Hematopoietic multipotent progenitor cell treated with erythropoietin and hydrocortisone succinate and interleukin-3 and kit ligand, for 15 days (in vitro differentiated cells): ENCODE data around the gene SPO11.

Experiments
- DNase-seq: peaks from one replicate; pipeline ENCODE4 v3.0.0-alpha.2; 2015; ENCODE audit warnings: low spot score

Gene SPO11

GRCh38 chr20:57329608-57330221, at the start of gene SPO11:
TSS of gene SPO11 (plus strand) at chr20:57329803. CDS start at chr20:57329868, 65 bp downstream.
- no peak for DNase-seq

DNA sequence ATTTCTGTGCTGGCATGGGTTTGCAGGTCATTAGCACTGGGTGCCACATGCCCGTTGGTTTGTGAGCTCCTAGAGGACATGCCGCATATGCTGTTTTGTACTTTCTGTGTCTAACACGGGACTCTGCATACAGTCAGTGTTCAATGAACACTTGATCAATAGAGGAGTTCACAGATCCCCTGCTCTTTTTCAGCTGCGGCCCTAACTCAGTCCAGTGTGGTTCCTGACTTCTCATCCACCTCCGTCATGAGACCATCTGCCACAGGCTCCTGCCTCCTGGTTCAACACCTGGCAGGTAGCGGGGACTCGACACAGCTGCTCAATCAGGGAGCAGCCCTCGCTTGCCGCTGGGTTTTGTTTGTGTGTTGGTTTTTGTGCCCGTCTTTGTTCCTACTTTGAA, 49.4 kb upstream of the SPO11 start:
- no peak for DNase-seq

GRCh38 chr20:57281900-57282299, 47.7 kb upstream of the SPO11 start:
- no peak for DNase-seq

GRCh38 chr20:57282670-57283361, 46.8 kb upstream of the SPO11 start:
- no peak for DNase-seq

- DNase-seq: no peak
Observed at GRCh38 chr20:57283860-57284259, 45.7 kb upstream of the SPO11 start.

- no peak for DNase-seq
Observed at GRCh38 chr20:57287007-57287880, 42.4 kb upstream of the SPO11 start.

DNA sequence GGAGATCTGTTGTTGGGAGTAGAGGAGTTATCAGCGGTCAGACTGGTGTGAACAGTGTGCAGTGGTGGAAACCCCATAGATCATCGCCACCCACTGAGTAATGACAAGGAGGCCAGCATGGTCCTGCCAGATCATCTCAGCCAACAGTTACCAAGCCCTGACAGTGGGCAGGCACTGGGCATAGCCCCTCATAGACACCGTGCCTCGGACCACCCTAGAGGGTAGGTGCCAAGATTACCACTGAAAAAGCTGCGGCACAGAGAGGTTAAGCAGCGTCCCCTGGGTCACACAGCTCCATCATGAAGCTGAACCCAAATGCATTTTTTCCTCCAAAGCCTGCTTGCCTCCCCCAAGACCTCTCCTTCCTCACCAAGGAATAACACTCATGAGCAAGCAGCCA, 41.7 kb upstream of the SPO11 start:
- DNase-seq: no peak

DNA sequence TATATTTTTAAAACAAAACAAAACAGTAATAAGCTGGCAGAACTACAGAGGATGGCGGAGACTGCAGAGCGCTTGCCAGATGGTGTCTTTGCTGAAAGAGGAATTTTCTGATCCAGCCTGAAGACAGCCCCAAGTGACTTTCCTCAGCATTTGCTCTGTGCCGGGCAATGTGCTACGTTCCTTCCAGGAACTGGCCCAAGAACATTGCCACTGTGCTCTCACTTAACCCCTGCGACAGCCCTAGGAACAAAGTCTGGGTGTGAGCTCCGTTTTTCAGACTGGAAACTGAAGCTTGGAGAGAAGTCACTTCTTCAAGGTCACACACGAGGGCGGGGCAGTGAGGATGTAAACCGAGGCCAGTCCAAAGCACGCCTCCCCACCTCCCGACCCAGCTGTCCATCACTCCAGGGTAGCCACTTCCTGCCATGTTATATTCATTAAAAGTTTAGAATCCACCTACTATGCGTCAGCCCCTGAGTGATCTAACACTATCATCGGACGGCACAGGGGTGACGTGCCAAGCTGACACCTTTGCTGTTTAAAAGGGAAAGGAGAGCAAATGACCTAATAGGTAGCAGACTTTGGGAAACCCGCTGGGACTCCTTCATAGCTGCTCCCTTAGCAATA, 40.8 kb upstream of the SPO11 start:
- DNase-seq: no peak

DNA sequence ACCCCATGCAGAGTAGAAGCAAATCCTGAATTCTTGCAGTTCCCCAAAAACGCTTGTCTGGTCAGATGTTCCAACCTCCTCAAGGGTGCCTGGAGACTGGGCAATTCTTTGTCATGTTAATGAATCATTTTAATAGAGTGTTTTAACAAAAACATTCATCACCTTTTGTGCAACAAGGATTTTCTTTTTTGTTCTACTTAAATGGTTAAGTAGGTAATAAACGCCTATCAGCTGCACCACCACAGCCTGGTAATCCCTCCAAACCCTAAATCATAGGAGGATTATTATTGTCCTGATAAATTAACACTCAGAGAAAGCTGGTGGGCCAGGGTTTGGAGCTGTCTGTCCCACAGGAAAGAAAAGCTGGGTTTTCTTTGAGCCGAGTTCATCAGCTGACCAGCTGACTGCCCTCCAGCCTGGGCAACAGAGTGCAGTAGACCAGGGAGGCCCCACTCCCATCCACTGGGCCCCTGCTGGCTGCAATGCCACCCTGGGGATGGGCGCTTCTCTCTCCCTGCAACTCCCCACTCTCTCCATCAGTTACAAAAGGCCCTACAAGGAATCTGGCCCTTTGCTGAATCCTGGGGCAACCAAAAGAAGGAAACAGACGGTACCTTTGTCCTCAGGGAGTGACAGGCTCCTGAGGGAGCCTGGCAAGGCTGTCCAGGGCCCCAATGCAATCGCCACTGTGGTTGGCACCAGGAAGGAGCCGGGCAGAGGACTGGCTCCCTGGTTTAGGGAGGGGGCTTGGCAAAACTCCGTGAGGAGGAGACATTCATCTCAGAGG, 40.0 kb upstream of the SPO11 start:
- DNase-seq: no peak

DNA sequence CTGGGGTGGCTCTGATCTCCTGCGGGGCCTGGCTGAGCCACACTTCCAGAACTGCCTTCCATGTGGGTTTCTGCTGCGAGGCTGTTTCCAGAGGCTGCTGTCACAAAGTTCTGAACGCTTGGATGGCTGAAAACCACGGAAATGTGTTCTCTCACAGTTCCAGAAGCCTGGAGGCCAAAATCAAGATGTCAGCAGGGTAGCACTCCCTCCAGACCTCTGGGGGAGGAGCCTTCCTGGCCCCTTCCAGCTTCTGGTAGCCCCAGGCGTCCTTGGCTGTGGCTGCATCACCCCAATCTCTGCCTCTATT, 39.5 kb upstream of the SPO11 start:
- DNase-seq: no peak

- DNase-seq: no peak
Observed at GRCh38 chr20:57291003-57291402, 38.6 kb upstream of the SPO11 start.

DNA sequence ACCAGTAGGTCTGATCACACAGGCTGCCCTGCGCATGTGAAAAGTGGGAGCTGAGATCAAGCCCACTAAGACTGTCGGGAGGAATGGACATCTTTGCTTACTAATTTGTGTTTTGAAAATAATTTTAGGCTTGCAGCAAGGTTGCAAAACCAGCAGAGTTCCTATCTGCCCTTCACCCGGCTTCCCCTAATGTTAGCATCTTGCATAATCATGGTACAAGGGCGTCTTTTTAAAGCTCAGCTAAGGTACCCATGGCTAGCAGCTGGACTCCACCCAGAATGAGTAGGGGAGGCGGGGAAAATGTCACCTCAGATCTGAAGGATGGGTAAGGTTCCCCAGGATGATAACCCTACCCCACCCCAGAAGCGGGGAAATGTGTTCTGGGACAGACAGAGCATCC, 37.9 kb upstream of the SPO11 start:
- DNase-seq: no peak

GRCh38 chr20:57292611-57293010, 37.0 kb upstream of the SPO11 start:
- DNase-seq: no peak

GRCh38 chr20:57293995-57294394, 35.6 kb upstream of the SPO11 start:
- no peak for DNase-seq

- no peak for DNase-seq
Observed at GRCh38 chr20:57294550-57294949, 35.1 kb upstream of the SPO11 start.

GRCh38 chr20:57298457-57298856, 31.1 kb upstream of the SPO11 start:
- no peak for DNase-seq

GRCh38 chr20:57301026-57301425, 28.6 kb upstream of the SPO11 start:
- DNase-seq: no peak

- no peak for DNase-seq
Observed at GRCh38 chr20:57306747-57307146, 22.9 kb upstream of the SPO11 start.

DNA sequence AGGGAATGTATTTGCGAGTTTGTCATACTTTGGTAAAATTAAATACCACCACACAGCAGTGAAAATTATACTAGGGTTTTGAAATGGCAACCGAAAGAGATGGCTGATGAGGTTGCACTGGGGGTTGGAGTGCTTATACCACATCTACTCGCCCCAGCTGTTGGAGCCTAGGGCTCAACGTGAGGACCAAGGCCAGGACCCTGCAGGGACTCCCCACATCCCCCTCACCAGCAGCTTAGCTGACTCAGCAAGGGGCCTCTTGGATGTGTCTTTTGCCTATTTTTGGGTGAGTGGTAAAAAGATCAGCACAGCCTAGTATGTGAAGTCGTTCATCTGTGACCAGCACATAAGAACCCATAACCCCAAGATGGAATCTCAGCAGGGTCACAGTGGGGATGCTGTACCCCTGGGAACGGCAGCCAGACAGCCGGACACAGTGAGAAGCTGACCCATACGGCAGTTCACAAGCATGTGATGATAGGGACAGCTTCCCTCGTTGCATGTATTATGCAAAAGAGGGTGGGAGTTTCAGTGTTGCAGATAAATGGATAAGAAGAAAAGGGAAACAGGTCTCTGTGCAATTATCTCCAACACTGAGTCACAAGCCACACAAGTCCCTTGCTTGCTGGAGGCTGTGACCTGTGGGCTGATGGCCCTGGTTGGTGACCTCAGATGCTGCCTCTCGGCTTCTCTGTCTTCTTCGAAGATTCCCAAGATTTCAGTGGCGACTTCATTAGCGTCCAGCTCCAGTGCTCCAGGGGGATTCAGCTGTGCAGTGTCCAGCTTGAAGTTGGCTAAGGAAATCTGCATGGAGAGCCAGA, 20.9 kb upstream of the SPO11 start:
- no peak for DNase-seq

DNA sequence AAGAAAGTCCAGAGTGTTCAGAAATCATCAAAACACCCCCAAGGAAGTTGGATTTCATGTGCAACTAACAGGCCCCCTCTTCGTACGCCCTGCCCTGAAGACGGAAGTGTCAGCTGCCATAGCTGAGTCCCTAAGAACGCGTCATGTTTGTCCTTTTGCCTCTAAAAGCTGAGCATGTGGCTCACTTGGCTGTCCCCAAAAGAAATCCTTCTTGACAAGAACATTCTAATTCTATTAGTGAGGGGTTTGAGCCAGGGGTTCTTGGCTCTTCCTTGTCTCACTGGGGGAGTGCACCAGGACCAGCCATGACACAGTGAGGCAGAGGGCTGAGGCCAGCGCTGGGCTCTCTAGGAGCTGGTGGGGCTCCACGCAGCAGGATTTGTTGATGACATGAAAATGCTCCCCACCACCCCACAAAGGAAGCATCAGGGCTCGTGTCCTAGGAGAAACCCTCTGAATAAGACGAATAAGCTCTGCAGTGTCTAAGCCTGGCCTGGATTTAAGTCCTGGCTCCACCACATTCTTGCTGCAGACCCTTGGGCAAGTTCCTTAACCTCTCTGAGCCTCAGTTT, 20.0 kb upstream of the SPO11 start:
- DNase-seq: no peak
